ENCODE measurements around the gene MZT1.

DNA sequence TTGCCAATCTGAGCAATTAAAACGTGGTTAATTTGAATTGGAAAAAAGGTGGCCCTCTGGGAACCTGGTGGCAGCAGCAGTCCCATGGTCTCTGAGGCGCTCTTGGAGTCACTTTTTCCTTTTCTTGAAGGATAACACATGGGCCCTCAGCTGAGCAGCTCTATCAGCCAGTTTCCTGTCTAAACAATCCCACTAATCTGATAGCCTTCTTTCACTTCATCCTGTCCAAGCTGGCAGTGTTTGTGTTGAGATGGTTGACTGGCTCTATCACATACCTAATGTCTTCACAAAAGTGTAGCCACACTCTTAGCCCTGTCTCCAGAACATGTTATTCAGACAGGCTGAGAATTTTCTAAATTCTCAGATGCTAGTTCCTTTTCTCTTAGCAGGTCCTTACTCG lies 10.7 kb downstream of the MZT1 start:
- TF ChIP-seq KDM5B (IDR thresholded peaks at IDR 0.05; ENCODE audit: insufficient replicate concordance, low read depth, low read length) = no peak
- no peak for TF ChIP-seq CCAR2 (IDR thresholded peaks at IDR 0.05; ENCODE audit: low read depth, low read length)
- TF ChIP-seq, protein P1, sequence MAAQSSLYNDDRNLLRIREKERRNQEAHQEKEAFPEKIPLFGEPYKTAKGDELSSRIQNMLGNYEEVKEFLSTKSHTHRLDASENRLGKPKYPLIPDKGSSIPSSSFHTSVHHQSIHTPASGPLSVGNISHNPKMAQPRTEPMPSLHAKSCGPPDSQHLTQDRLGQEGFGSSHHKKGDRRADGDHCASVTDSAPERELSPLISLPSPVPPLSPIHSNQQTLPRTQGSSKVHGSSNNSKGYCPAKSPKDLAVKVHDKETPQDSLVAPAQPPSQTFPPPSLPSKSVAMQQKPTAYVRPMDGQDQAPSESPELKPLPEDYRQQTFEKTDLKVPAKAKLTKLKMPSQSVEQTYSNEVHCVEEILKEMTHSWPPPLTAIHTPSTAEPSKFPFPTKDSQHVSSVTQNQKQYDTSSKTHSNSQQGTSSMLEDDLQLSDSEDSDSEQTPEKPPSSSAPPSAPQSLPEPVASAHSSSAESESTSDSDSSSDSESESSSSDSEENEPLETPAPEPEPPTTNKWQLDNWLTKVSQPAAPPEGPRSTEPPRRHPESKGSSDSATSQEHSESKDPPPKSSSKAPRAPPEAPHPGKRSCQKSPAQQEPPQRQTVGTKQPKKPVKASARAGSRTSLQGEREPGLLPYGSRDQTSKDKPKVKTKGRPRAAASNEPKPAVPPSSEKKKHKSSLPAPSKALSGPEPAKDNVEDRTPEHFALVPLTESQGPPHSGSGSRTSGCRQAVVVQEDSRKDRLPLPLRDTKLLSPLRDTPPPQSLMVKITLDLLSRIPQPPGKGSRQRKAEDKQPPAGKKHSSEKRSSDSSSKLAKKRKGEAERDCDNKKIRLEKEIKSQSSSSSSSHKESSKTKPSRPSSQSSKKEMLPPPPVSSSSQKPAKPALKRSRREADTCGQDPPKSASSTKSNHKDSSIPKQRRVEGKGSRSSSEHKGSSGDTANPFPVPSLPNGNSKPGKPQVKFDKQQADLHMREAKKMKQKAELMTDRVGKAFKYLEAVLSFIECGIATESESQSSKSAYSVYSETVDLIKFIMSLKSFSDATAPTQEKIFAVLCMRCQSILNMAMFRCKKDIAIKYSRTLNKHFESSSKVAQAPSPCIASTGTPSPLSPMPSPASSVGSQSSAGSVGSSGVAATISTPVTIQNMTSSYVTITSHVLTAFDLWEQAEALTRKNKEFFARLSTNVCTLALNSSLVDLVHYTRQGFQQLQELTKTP (IDR thresholded peaks at IDR 0.05; ENCODE audit: low read depth in 1 of 2, partially characterized antibody in 2 of 2) = no peak
- TF ChIP-seq, protein P2, sequence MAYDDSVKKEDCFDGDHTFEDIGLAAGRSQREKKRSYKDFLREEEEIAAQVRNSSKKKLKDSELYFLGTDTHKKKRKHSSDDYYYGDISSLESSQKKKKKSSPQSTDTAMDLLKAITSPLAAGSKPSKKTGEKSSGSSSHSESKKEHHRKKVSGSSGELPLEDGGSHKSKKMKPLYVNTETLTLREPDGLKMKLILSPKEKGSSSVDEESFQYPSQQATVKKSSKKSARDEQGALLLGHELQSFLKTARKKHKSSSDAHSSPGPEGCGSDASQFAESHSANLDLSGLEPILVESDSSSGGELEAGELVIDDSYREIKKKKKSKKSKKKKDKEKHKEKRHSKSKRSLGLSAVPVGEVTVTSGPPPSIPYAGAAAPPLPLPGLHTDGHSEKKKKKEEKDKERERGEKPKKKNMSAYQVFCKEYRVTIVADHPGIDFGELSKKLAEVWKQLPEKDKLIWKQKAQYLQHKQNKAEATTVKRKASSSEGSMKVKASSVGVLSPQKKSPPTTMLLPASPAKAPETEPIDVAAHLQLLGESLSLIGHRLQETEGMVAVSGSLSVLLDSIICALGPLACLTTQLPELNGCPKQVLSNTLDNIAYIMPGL (CRISPR knock-in tag; IDR thresholded peaks at IDR 0.05) = no peak
- no peak for TF ChIP-seq TRIM28 (IDR thresholded peaks at IDR 0.05)
- TF ChIP-seq, protein P3, sequence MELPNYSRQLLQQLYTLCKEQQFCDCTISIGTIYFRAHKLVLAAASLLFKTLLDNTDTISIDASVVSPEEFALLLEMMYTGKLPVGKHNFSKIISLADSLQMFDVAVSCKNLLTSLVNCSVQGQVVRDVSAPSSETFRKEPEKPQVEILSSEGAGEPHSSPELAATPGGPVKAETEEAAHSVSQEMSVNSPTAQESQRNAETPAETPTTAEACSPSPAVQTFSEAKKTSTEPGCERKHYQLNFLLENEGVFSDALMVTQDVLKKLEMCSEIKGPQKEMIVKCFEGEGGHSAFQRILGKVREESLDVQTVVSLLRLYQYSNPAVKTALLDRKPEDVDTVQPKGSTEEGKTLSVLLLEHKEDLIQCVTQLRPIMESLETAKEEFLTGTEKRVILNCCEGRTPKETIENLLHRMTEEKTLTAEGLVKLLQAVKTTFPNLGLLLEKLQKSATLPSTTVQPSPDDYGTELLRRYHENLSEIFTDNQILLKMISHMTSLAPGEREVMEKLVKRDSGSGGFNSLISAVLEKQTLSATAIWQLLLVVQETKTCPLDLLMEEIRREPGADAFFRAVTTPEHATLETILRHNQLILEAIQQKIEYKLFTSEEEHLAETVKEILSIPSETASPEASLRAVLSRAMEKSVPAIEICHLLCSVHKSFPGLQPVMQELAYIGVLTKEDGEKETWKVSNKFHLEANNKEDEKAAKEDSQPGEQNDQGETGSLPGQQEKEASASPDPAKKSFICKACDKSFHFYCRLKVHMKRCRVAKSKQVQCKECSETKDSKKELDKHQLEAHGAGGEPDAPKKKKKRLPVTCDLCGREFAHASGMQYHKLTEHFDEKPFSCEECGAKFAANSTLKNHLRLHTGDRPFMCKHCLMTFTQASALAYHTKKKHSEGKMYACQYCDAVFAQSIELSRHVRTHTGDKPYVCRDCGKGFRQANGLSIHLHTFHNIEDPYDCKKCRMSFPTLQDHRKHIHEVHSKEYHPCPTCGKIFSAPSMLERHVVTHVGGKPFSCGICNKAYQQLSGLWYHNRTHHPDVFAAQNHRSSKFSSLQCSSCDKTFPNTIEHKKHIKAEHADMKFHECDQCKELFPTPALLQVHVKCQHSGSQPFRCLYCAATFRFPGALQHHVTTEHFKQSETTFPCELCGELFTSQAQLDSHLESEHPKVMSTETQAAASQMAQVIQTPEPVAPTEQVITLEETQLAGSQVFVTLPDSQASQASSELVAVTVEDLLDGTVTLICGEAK (IDR thresholded peaks at IDR 0.05) = no peak
- TF ChIP-seq, protein P3 (CRISPR knock-in tag; IDR thresholded peaks at IDR 0.05) = no peak
- no peak for TF ChIP-seq KDM4B (IDR thresholded peaks at IDR 0.05; ENCODE audit: borderline replicate concordance in 2 of 2, low read depth in 1 of 2)
- TF ChIP-seq, protein P4, sequence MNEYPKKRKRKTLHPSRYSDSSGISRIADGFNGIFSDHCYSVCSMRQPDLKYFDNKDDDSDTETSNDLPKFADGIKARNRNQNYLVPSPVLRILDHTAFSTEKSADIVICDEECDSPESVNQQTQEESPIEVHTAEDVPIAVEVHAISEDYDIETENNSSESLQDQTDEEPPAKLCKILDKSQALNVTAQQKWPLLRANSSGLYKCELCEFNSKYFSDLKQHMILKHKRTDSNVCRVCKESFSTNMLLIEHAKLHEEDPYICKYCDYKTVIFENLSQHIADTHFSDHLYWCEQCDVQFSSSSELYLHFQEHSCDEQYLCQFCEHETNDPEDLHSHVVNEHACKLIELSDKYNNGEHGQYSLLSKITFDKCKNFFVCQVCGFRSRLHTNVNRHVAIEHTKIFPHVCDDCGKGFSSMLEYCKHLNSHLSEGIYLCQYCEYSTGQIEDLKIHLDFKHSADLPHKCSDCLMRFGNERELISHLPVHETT (CRISPR knock-in tag; conservative IDR thresholded peaks at IDR 0.05 in 1 of 2, IDR thresholded peaks at IDR 0.05 in 1 of 2) = no peak
- no peak for TF ChIP-seq PHB2 (IDR thresholded peaks at IDR 0.05; ENCODE audit: low read depth)
- TF ChIP-seq POLR2AphosphoS5 (IDR thresholded peaks at IDR 0.05; ENCODE audit: control insufficient read depth, insufficient read depth, low read depth, low read length) = no peak
- TF ChIP-seq ZNF146 (CRISPR knock-in tag; IDR thresholded peaks at IDR 0.05; ENCODE audit: unreplicated experiment) = no peak
- no peak for TF ChIP-seq NFATC3 (IDR thresholded peaks at IDR 0.05)
